Colonic mucosa (tissue), 4 donors: ENCODE measurements around the gene CMTM4. TPM values are rescaled to one million over a fixed set of nuclear protein-coding genes. Genes with fewer than 3 reads are reported as not detected.

ENCODE experiments used
- DNase-seq: peaks from one replicate; pipeline ENCODE4 v3.0.0-alpha.2; 2020
- H3K27ac ChIP-seq: fragments of 200-600 bp; one replicate; pipeline ENCODE4 v1.8.0; 2021
- H3K27me3 ChIP-seq: fragments of 200-600 bp; one replicate; pipeline ENCODE4 v1.8.0; 2021
- H3K36me3 ChIP-seq: fragments of 200-600 bp; one replicate; pipeline ENCODE4 v1.8.0; 2021
- H3K4me1 ChIP-seq: fragments of 200-600 bp; one replicate; pipeline ENCODE4 v1.8.0; 2021; ENCODE audit warnings: mild to moderate bottlenecking
- H3K4me3 ChIP-seq: fragments of 200-600 bp; one replicate; pipeline ENCODE4 v1.8.0; 2021
- H3K9ac ChIP-seq, 2 donors: one replicate each; pipeline ENCODE4 v1.7.0; 2013; ENCODE audit warnings: control low read depth in 2 of 2, low read depth in 2 of 2, low read length in 2 of 2
- H3K9me3 ChIP-seq: fragments of 200-600 bp; one replicate; pipeline ENCODE4 v1.8.0; 2021
- intact Hi-C: fragments of 100-400 bp; cut with DNase I; formaldehyde crosslinking; loops from one replicate; pipeline ENCODE4 v1.14.1; 2022
- total RNA-seq, 2 donors: library from RNA; stranded (reverse); fragmentation: NEBNext Ultra II Directional in 1 of 2; extraction: Animal tissue kit (Norgen Biotek cat#: 25700) in 1 of 2; gene quantifications; one replicate each; pipeline ENCODE4 v1.2.1, GENCODE V29; 2021
- TF ChIP-seq, protein P1 (sequence below): fragments of 200-600 bp; IDR thresholded peaks from one replicate; pipeline ENCODE4 v1.8.0; 2022; ENCODE audit warnings: antibody characterized with exemption, mild to moderate bottlenecking
- donor health status: healthy.
- donor health status: DM: no; HTN: no; CAD: no.
- donor health status: DM: no; HTN: no; CAD: no.

Gene CMTM4
- total RNA-seq, 2 donors from 2014 or later, result 150 to 212 TPM

DNA sequence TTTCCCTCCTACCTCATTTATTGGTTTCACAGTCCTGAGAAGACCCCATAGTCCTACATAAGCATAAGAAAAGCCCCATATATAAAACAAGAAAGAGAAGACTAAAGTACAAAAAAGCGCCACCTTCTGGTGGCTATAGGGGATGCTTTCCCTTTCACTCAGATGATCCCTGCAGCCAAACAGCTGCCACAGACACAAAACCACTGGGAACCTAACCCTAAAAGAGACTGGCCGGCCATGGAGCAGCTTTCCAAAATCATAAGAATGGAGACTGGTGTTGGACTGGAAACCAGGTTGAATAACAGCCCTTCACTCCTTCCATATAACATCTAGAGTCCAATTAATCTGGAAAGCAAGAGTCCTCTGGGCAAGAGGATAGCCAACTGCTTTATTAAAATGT, 43.5 kb upstream of the CMTM4 start:
- DNase-seq, result peak; percentile 34
- H3K9ac ChIP-seq, result peak overlapping the region in 1 of 2 donors; percentile 63
- H3K4me3 ChIP-seq, result no peak overlapping the region
- intact Hi-C loops, result no loop called here
- no peaks in the 10 kb centered on the region for H3K9me3 ChIP-seq
- no peaks in the 10 kb centered on the region for H3K27me3 ChIP-seq
- peak overlapping the region; percentile 92 for H3K27ac ChIP-seq
- H3K4me1 ChIP-seq, result peaks cover 22% of the 10 kb centered on the region
- TF ChIP-seq, protein P1, sequence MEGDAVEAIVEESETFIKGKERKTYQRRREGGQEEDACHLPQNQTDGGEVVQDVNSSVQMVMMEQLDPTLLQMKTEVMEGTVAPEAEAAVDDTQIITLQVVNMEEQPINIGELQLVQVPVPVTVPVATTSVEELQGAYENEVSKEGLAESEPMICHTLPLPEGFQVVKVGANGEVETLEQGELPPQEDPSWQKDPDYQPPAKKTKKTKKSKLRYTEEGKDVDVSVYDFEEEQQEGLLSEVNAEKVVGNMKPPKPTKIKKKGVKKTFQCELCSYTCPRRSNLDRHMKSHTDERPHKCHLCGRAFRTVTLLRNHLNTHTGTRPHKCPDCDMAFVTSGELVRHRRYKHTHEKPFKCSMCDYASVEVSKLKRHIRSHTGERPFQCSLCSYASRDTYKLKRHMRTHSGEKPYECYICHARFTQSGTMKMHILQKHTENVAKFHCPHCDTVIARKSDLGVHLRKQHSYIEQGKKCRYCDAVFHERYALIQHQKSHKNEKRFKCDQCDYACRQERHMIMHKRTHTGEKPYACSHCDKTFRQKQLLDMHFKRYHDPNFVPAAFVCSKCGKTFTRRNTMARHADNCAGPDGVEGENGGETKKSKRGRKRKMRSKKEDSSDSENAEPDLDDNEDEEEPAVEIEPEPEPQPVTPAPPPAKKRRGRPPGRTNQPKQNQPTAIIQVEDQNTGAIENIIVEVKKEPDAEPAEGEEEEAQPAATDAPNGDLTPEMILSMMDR, result peak; percentile 46
- peaks cover 15% of the 10 kb centered on the region for H3K36me3 ChIP-seq

DNA sequence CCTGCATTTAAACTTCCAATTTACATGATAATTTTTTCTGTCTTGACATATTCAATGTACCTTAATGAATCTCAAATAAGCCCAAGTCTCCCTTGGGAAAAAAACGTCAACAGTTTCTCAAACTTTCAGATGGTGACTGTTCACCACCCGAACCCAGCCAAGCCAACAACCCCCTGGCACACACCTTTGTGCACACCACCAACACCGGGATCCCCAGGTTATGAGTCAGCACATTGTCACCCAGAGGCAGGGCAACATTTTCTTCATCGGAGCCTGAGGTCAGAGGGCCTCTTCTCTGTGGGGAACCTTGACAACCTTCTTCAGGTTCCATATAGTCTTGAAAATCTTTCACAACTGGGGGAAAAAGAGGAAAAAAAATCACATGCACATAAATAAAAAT, 39.3 kb upstream of the CMTM4 start:
- no peak overlapping the region for H3K9ac ChIP-seq
- TF ChIP-seq, protein P1, result no peak
- H3K4me3 ChIP-seq, result no peak overlapping the region
- DNase-seq, result no peak
- no peaks in the 10 kb centered on the region for H3K9me3 ChIP-seq
- H3K36me3 ChIP-seq, result peaks cover 16% of the 10 kb centered on the region
- intact Hi-C loops, result no loop called here
- H3K27me3 ChIP-seq, result no peaks in the 10 kb centered on the region
- H3K4me1 ChIP-seq, result peaks cover 9% of the 10 kb centered on the region
- H3K27ac ChIP-seq, result no peak overlapping the region

DNA sequence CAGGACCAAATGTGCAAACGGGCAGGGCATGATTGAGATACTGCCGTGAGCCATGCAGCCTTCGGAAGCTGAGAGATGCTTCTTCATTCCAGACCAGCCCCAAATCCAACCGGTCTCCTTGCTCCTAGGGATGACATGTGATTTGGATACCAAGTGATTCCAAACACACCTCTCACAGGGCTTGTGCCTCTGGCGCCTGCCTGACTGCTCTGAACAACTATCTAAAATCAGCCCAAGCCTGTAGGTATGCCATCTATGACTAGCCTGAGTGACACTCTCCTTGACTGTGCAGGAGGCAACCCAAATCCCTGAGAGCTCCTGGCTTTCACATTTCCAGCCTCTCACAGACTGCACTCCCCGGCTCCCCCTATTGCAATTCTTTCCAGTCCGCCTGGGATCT, 34.6 kb upstream of the CMTM4 start:
- peaks cover 25% of the 10 kb centered on the region for H3K36me3 ChIP-seq
- H3K27ac ChIP-seq, result no peak overlapping the region
- H3K9ac ChIP-seq, result no peak overlapping the region
- no peaks in the 10 kb centered on the region for H3K27me3 ChIP-seq
- TF ChIP-seq, protein P1, result no peak
- H3K9me3 ChIP-seq, result no peaks in the 10 kb centered on the region
- no peak for DNase-seq
- no peak overlapping the region for H3K4me3 ChIP-seq
- H3K4me1 ChIP-seq, result no peaks in the 10 kb centered on the region
- intact Hi-C loops, result loop anchor here (5.0 kb wide), 1 partner anchor 136 kb away; no protein-coding TSS in a partner anchor

DNA sequence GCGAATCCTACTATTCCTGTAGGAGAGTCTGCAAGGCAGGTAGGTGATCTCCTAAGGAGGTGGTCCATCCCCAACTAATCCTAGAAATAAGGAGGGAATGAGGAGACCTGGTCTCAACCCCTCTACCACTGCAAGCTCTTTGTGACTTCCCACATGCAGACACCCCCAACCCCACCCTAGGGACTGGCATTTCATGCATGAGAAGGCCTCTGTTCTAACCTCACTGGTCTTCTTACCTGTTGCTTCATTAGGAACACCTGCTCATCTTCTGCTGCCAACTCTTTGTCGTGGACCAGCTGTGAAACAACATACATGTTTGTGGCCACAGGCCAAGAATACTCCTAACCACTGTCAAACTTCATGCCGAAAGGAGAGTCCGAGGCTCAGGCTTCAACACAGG, 32.3 kb upstream of the CMTM4 start:
- H3K36me3 ChIP-seq, result peaks cover 21% of the 10 kb centered on the region
- intact Hi-C loops, result loop anchor here (5.0 kb wide), 1 partner anchor 122 kb away; no protein-coding TSS in a partner anchor
- no peak overlapping the region for H3K4me3 ChIP-seq

DNA sequence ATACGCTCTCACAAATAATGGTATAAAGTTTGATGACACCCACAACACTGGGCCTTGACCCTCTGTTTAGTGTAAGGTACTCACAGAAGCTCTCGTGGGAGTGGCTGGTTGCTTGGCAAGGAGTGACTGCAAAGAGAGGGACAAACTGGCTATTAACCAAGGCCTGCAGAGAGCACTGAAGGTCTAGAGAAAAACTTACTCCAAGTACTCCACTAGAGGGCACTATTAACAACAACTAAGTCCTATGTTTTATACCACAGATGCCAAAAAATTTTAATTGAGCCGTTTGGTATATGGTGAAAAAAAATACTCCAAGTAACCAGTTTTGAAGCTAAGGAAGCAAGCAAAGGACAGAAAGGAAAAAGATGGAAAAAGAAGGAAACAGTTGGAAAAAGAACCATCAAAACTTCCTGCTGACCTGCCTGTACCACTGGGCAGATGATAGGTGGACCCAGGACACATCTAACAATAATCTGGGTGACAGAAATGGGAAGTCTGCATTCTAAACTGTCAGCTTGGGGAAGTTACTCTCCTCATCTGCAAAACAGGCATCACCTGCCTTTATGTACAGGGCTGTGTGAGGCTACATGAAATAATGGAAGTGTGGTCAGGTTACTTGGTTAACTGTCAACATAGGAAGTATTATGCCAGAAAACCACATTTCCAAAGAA, 31.7 kb upstream of the CMTM4 start:
- Histone ChIP-seq H3K9ac (no peak overlapping the region), H3K9me3 (no peaks in the 10 kb centered on the region), H3K4me1 (no peaks in the 10 kb centered on the region), H3K4me3 (no peak overlapping the region), H3K27me3 (no peaks in the 10 kb centered on the region), H3K36me3 (peaks cover 20% of the 10 kb centered on the region), H3K27ac (no peak overlapping the region)
- TF ChIP-seq, protein P1, result peak; percentile 58
- intact Hi-C loops, result loop anchor here (5.0 kb wide), 1 partner anchor 121 kb away; no protein-coding TSS in a partner anchor
- no peak for DNase-seq

More for the DNA sequence above, 32.3 kb upstream of the CMTM4 start:
- no peaks in the 10 kb centered on the region for H3K4me1 ChIP-seq
- no peaks in the 10 kb centered on the region for H3K27me3 ChIP-seq
- no peak overlapping the region for H3K9ac ChIP-seq
- TF ChIP-seq, protein P1, result no peak
- no peak for DNase-seq
- no peak overlapping the region for H3K27ac ChIP-seq
- no peaks in the 10 kb centered on the region for H3K9me3 ChIP-seq
